NCI-H82 treated with DMSO at 0.1 percent for 48 hours (cell line): ENCODE data around the gene TRIM44.

Experiments
- DNase-seq: peaks from one replicate; lab custom pipeline; 2025; ENCODE audit not compliant: unreplicated experiment; lab: John Stamatoyannopoulos, UW

TRIM44 gene

GRCh38 chr11:35786188-35786587 is 123.6 kb downstream of the TRIM44 start:
- no peak for DNase-seq

- DNase-seq = no peak
Measured at GRCh38 chr11:35787013-35787504, 124.5 kb downstream of the TRIM44 start.

- DNase-seq = peak; percentile 31
Measured at GRCh38 chr11:35787626-35788025, 125.1 kb downstream of the TRIM44 start.

DNA sequence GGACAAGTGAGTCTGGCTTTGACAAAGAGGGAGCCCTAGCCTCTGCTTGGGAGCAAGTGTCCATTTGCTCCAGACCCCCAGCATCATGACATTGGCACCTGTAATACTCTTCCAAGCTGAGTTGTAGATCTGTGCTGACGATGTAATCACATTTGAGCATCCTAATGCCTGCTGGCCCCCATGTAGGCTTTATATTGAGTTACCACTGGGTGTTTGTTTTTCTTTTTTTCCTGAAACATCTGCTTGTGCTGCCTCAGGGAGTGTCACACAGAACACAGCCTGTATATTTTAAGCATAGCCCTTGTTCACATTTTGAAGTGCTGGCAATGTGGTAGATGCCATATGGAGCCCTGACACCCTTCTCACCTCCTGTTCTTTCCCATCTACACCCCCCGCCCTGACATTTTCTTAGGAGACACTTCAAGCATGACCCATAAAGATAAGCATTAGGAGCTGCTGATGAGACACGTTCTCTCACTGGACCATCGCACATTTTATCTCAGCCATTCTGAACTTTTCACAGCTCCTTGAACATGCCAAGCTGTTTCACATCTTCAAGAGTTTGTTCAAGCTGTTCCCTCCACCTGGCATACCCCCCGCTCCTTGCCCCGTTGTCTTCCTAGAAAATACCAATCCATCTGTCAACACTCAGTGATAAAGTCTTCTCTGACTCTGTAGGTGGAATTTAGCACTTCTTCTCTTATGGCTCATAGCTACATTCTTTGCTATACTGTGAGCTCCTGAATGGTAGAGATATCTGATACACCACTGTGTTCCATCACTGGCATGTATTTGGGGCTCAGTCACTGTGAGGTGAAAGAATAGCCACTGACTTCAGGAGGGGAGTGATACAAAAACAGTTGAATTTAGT is 128.7 kb downstream of the TRIM44 start:
- no peak for DNase-seq

DNA sequence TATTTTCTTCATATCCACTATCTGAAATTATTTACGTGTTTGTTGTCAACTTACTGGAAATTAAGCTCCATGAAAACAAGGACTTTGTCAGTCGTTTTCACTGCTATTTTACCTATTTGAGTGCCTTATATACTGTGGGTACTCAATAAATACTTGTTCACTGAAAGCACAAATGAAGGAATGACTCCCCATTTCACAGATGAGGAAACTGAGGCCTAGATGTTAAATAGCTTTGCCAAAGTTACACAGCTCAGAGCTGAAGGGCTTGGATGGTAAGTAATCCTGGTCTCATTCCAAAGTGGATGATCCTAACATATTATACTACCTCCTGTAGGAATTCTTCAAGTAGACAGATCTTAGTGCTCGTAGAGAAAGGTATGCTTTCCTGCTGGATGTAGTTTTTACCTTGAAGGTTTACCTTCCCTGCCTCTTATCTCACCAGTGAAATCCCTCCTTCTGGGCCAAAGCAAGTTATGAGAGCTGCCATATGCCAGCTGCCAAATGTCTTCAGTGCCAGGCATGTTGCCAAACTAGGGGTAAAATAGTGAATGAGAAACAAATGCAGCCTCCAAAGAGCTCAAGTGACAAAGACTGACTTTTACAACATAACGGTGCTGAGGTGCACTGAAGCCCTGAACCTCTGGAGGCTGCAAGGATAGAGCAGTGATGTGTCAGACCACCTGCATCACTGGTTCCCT is 129.7 kb downstream of the TRIM44 start:
- DNase-seq = no peak

DNA sequence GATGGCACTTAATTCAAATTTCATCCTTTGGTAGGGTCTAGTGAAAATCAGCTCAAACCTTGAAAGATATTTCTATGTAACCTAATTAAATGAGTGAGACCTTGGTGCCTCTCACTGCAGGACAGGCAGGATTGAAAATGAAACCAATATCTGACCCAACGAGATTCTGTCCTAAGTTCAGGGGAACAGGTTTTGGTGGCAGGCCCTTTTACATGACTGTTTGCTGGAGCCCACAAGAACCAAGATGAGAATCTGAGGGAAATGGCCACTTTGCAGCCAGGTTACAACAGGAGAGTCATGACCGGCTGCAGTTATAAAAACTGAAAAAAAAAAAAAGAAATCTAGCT is 130.2 kb downstream of the TRIM44 start:
- no peak for DNase-seq

- DNase-seq = no peak
Measured at GRCh38 chr11:35794333-35794732, 131.8 kb downstream of the TRIM44 start.

GRCh38 chr11:35794850-35795249 is 132.3 kb downstream of the TRIM44 start:
- DNase-seq = no peak

GRCh38 chr11:35796562-35796961 is 134.0 kb downstream of the TRIM44 start:
- no peak for DNase-seq

GRCh38 chr11:35798423-35798822 is 135.8 kb downstream of the TRIM44 start:
- DNase-seq = no peak

DNA sequence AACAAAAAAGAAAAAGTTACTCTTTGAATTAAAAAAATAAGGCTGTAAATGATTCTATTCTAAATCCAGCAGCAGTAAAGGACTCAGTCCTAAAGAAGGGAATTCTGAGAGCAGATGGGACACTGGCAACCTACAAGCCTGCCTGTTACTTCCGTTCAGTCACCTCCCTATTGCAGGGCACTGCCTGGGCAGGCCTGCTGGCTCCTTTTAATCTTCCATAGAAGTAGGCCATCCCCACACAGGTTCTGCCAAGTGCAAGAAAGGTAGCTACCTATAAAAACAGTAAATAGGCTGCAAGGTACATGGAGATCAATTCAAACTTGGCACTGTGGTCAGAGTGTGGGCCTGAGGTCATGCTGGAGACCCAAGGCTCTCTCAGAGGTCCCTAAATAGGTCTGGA is 136.4 kb downstream of the TRIM44 start:
- DNase-seq = no peak

GRCh38 chr11:35799655-35800054 is 137.1 kb downstream of the TRIM44 start:
- no peak for DNase-seq

DNA sequence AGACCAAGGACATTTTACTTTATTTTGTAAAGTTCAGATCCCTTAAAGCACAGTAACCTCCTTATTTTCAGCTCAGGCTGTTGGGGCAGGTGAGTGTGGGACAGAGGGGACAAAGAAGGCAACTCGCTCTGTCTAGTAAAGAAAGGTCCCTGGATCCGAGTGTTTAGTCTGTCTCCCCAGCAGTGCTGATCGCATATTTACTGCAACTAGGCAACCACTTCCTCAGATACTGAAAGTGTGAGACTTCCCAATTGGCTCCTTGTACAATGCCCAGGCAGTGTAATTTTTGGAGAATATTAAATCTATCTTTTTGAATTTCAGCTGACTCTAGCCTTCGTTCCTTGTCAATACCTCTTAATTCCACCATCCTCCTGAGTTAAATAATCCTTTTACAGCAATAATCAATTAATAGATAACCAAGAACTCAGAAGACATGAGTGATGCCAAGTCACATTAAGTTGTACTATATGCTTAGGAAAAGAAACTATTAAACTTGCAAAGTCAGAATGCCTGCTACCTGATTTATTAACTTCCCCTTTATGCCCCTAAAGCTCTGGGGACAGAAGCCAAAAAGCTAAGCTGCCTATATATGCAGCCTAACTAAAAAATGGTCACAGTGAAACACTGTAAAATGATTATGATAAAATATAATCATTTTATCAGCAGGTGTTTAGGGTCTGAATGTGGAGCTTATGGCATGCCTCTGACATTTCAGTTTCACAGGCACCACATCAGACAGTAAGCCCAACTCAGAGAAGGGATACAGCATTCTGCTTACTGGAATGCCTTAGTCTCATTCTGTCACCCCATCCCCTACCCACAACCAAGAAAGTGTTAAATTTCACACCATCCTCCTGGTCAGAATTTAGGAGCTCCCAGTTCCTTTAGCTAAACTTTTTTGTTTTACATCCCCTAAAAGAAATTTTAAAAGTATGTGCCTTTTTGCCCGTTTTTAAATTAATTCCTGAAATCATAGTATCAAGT is 138.7 kb downstream of the TRIM44 start:
- no peak for DNase-seq

DNA sequence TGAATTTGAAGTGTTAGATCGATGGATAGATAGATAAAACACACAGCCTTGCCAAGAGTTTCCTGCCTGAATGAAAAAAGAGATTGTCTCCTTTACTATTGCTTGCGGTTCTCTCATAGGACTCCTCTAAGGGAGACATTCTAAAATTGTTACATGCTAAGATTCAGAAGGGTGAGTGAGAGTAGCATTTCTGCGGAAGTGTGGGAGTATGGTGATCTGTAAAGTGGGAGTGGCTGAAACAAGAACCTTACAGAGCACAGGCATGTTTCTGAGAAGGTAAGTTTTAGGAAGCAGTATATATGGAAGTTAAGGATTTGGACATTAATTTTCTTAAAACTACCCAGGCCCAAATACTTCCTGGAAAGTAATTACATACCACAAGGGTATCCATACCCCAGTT is 139.6 kb downstream of the TRIM44 start:
- no peak for DNase-seq

DNA sequence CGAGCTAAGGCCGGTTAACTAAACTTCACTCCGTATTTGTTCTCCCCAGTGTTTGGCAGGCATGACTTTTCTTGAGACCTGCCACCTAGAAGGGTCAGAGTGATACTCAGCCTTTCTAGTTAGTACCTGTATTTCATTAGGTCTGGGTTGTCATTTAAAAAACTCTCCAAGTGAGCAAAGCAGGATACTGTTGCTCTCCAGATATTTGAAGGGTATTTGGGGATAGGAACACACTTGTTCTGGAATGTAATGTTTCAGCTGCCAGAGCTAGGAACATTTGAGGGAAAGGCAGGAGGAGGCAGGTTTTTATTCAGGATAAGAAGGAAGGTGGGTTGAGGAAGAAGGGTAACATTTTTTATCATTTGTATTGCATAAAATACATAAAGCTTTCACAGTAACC is 140.1 kb downstream of the TRIM44 start:
- DNase-seq = no peak

DNA sequence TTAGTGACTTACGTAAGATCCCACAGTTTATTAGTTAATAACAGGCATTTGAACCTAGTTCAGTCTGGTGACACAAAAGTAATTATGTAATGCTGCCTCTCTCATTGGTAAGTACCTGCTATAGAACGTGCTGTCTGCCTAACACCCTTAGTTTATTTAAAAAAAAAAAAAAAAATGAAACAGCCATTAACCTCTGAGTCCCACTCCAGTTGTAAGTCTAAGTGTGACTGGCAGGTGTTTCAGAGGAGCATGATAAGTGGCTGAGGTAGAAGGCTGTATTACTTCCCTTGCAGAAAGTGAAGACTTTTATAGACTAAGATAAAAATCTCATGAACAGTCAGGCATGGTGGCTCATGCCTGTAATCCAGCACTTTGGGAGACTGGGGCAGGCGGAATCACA is 140.5 kb downstream of the TRIM44 start:
- no peak for DNase-seq

GRCh38 chr11:35804451-35805040 is 142.0 kb downstream of the TRIM44 start:
- no peak for DNase-seq

DNA sequence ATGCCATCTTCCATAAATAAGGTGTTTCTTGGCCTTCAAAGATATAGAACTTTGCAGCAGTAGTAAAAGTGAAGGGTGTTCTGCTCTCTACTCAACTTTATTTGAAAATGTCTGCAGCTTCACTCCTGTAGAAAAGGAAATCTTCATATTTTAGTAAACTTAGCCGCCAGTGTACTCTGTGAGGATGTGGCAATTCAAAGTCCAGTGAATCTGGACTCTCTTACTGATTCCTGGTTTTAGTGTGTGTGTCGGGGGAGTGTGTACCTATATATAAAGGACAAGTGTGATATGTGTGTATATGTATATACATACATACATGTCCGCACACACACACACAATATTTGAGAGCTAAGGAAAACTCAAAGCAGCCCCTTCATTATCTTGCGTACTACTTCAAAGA is 147.0 kb downstream of the TRIM44 start:
- DNase-seq = no peak

- no peak for DNase-seq
Measured at GRCh38 chr11:35810045-35810645, 147.6 kb downstream of the TRIM44 start.

DNA sequence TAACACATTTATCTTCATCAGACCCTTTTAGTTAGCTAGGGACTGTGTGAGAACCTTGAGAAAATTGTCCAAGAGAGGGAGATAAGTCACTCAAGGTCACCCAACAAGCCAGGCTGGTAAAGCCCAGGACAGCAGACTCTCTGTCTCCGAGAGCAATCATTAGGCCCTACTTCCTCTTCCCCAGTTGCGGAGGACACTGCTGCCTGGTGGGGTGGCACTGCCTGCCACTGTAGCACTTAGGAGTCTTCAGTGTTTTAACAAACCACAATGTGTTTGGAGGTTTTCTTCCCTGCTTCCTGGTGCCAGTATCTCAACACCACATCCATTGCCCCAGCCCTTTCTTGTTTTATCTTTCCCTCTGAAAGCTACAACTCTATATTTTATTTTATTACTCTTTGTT is 149.2 kb downstream of the TRIM44 start:
- DNase-seq = no peak
